Gastroesophageal sphincter (tissue), 4 donors: Measurements from ENCODE around the gene EXO5. TPM values are rescaled to one million over a fixed set of nuclear protein-coding genes. Genes with fewer than 3 reads are reported as not detected.
"Not testable (repeated sequence)": the region's sequence is repeated elsewhere in the genome, so short reads cannot be mapped to it uniquely, and the experiment has no call there.

ENCODE experiments used
- ATAC-seq: fragments of 150-250 bp; one replicate; pipeline ENCODE4 v1.9.1; 2016; ENCODE audit warnings: mild to moderate bottlenecking, moderate library complexity
- H3K27ac ChIP-seq, 4 donors: fragments of 200-600 bp; sonication (generic) in 3 of 4; 1 replicate in 3 of 4; 2 replicates in 1 of 4; pipeline ENCODE4 v1.5.1; 2016 to 2019
- H3K27me3 ChIP-seq: fragments of 200-600 bp; sonication (generic); one replicate; pipeline ENCODE4 v1.5.1; 2019
- H3K36me3 ChIP-seq, 2 donors: fragments of 200-600 bp; sonication (generic); one replicate each; pipeline ENCODE4 v1.5.1; 2019; ENCODE audit warnings: control low read depth in 1 of 2
- H3K4me1 ChIP-seq, 3 donors: fragments of 200-600 bp; sonication (generic); 1 replicate in 2 of 3; 2 replicates in 1 of 3; pipeline ENCODE4 v1.5.1; 2016 to 2019; ENCODE audit warnings: control low read depth in 2 of 3
- H3K4me3 ChIP-seq, 2 donors: fragments of 200-600 bp; sonication (generic); one replicate each; pipeline ENCODE4 v1.5.1; 2019; ENCODE audit warnings: mild to moderate bottlenecking in 1 of 2, moderate library complexity in 1 of 2
- H3K9me3 ChIP-seq, 3 donors: fragments of 200-600 bp; sonication (generic); one replicate each; pipeline ENCODE4 v1.5.1; 2017 to 2019; ENCODE audit warnings: control low read depth in 2 of 3
- CTCF ChIP-seq, 4 experiments: fragments of 200-600 bp in 2 of 4; fragments of 450-650 bp in 2 of 4; sonication (generic) in 1 of 4; IDR thresholded peaks; one replicate each; pipeline ENCODE4 v1.5.1; 2017 to 2019; ENCODE audit warnings: antibody characterized with exemption in 4 of 4, mild to moderate bottlenecking in 2 of 4, moderate library complexity in 2 of 4
- EP300 ChIP-seq: sonication (generic); formaldehyde crosslinking; IDR thresholded peaks from one replicate; pipeline ENCODE4 v1.6.1; 2017; ENCODE audit warnings: antibody characterized with exemption, mild to moderate bottlenecking
- POLR2A ChIP-seq, 2 donors: fragments of 450-650 bp; IDR thresholded peaks; one replicate each; pipeline ENCODE4 v1.6.1; 2017; ENCODE audit warnings: antibody characterized with exemption in 2 of 2, mild to moderate bottlenecking in 2 of 2, moderate library complexity in 1 of 2
- POLR2AphosphoS5 ChIP-seq: sonication (generic); formaldehyde crosslinking; IDR thresholded peaks from one replicate; pipeline ENCODE4 v1.6.1; 2017; ENCODE audit warnings: antibody characterized with exemption
- WGBS, 2 donors: methylation state at CpG; one replicate each; pipeline ENCODE4 v1.1.5; 2018; ENCODE audit warnings: low coverage in 1 of 2; 5-methylcytosine and 5-hydroxymethylcytosine counted together
- total RNA-seq, 4 donors: library from RNA; depleted of rRNA; stranded (reverse); fragments of >200 nt; gene quantifications; one replicate each; pipeline ENCODE4 v1.1.0, GENCODE V29; 2016

The EXO5 gene
- total RNA-seq, 4 donors from 2014 or later: 5.4 to 8.8 (median 8.0) TPM

DNA sequence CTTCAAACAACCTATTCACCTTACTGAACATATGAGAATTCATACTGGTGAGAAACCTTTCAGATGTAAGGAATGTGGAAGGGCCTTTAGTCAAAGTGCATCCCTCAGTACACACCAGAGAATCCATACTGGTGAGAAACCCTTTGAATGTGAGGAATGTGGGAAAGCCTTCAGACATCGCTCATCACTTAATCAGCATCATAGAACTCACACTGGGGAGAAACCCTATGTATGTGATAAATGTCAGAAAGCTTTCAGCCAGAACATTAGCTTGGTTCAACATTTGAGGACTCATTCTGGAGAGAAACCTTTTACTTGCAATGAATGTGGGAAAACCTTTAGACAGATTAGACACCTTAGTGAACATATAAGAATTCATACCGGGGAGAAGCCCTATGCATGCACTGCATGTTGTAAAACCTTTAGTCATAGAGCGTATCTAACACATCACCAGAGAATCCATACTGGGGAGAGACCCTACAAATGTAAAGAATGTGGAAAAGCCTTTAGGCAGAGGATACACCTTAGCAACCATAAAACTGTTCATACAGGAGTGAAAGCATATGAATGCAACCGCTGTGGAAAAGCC is 13.2 kb upstream of the EXO5 start:
- H3K36me3 ChIP-seq: peaks cover 4 to 83% of the 10 kb centered on the region in 2 donors

DNA sequence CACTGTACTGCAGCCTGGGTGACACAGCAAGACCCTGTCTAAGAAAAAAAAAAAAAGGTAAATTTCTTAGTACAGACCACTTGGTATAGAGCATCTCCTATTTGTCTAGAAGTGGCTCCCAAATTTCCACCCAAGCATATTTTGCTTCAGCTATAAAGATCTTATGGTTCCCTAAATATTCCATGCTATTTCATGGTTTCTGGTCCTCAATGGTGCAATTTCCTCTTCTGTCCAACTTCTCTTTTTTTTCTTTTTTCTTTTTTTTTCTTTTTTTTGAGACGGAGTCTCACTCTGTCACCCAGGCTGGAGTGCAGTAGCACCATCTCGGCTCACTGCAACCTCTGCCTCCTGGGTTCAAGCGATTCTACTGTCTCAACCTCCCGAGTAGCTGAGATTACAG is 5.9 kb upstream of the EXO5 start:
- H3K27ac ChIP-seq, H3K27me3 ChIP-seq, ATAC-seq, H3K4me1 ChIP-seq, H3K4me3 ChIP-seq: not testable (repeated sequence)
- WGBS, 2 donors: 98 to 100% methylated on average over 2 to 4 of the region's 4 CpGs
- Histone ChIP-seq H3K36me3 (peaks cover 0 to 38% of the 10 kb centered on the region in 2 donors), H3K9me3 (peaks cover 0 to 61% (median 0%) of the 10 kb centered on the region in 3 donors)

More for the DNA sequence above, 13.2 kb upstream of the EXO5 start:
- WGBS, 2 donors: 96 to 100% methylated on average over 4 of the region's 4 CpGs
- Histone ChIP-seq H3K27me3 (no peaks in the 10 kb centered on the region), H3K27ac (no peak overlapping the region), H3K4me1 (no peaks in the 10 kb centered on the region), H3K4me3 (no peak overlapping the region), H3K9me3 (peaks cover 5 to 88% (median 5%) of the 10 kb centered on the region in 3 donors)
- TF ChIP-seq POLR2A (IDR thresholded peaks at IDR 0.05): no peak
- TF ChIP-seq POLR2AphosphoS5: no peak
- TF ChIP-seq EP300: no peak
- no peak for TF ChIP-seq CTCF (IDR thresholded peaks at IDR 0.05)
- ATAC-seq: no peak

GRCh38 chr1:40507973-40508372 is 594 bp upstream of the EXO5 start:
- no peak for ATAC-seq
- Histone ChIP-seq H3K27me3 (no peaks in the 10 kb centered on the region), H3K27ac (peak overlapping the region in 3 of 4 donors; percentile 83)

DNA sequence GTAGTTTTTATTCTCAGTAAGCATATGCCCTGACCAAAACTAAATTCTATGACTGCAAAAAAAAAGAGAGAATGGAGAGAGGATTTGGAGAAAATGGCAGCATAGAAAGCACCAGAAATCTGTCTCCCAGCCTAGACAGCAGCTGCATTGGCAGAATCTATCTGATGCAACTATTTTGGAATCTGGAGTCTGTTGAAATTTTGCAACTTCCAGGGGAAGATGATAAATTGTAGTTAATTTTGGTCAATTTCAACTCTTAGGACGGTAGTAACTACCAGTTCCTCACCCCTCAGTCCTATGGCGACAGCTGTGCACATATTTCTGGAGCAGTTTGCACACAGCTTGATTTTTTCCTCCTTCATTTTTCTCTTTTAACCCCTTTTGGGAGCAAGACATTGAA is 10.9 kb downstream of the EXO5 start:
- H3K4me1 ChIP-seq: no peaks in the 10 kb centered on the region
- H3K9me3 ChIP-seq: peaks cover 0 to 17% (median 0%) of the 10 kb centered on the region in 3 donors
- no peak for ATAC-seq
- WGBS, 2 donors: 68 to 92% methylated on average over 2 of the region's 2 CpGs
- TF ChIP-seq POLR2AphosphoS5 (no peak), CTCF (IDR thresholded peaks at IDR 0.05) (no peak), EP300 (no peak), POLR2A (IDR thresholded peaks at IDR 0.05) (no peak)
- no peak overlapping the region for H3K4me3 ChIP-seq
- H3K27me3 ChIP-seq: no peaks in the 10 kb centered on the region
- H3K36me3 ChIP-seq: peaks cover 0 to 19% of the 10 kb centered on the region in 2 donors
- H3K27ac ChIP-seq: no peak overlapping the region

More at GRCh38 chr1:40507973-40508372, 594 bp upstream of the EXO5 start:
- Histone ChIP-seq H3K4me1 (peaks cover 0 to 21% (median 3%) of the 10 kb centered on the region in 3 donors), H3K9me3 (peaks cover 0 to 17% (median 0%) of the 10 kb centered on the region in 3 donors), H3K36me3 (peaks cover 0 to 14% of the 10 kb centered on the region in 2 donors), H3K4me3 (peak overlapping the region; percentile 60 to 76)
- TF ChIP-seq EP300: no peak
- no peak for TF ChIP-seq POLR2A (IDR thresholded peaks at IDR 0.05)
- TF ChIP-seq CTCF (IDR thresholded peaks at IDR 0.05): no peak
- no peak for TF ChIP-seq POLR2AphosphoS5
- 61 to 64% methylated on average over 6 of the region's 6 CpGs for WGBS, 2 donors

DNA sequence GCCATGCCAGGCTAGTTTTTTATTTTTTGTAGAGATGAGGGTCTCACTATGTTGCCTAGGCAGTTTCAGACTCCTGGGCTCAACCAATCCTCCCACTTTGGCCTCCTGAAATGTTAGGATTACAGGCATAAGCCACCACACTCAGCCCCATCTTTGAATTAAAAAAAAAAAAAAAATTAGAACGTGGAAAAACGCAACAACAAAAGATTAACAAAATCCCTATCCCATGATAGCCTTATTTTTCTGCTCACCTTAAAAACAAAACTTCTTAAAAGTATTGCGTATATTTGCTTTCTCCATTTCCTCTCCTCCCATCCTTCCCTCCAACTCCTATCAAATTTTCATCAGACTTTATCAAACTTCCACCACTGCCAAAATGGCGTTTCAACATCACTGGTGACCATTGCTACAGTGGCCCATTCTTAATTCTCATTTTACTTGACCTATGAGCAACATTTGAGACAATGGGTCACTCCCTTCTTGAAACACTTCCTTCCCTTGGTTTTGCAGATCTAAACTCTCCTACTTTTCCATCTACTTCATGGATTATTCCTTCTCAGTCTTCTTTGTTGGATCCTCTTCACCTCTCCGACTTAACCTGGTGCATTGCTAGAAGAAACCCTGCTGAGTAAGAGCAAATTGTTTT is 22.3 kb downstream of the EXO5 start:
- no peaks in the 10 kb centered on the region for H3K9me3 ChIP-seq
- peaks cover 0 to 3% of the 10 kb centered on the region in 2 donors for H3K36me3 ChIP-seq
- TF ChIP-seq EP300 (no peak), CTCF (IDR thresholded peaks at IDR 0.05) (no peak), POLR2AphosphoS5 (no peak), POLR2A (IDR thresholded peaks at IDR 0.05) (no peak)
- H3K4me1 ChIP-seq: peaks cover 6 to 15% (median 10%) of the 10 kb centered on the region in 3 donors
- peak overlapping the region; percentile 79 to 90 (median 85) for H3K27ac ChIP-seq
- H3K27me3 ChIP-seq: no peaks in the 10 kb centered on the region
- H3K4me3 ChIP-seq: peak overlapping the region; percentile 61 to 87
- 19 to 35% methylated on average over 5 of the region's 5 CpGs for WGBS, 2 donors
- ATAC-seq: peak; percentile 42
